GM10248 (cell line): ENCODE data around the gene LAMA3.

Experiments used
- CTCF ChIA-PET: fragments of 300-600 bp; sonication (Branson Sonifier 250); formaldehyde crosslinking; extraction: SDS; loops from one replicate; lab custom pipeline; 2021; ENCODE audit warnings: antibody characterized with exemption; lab: Yijun Ruan, JAX
- POLR2A ChIA-PET: fragments of 350-650 bp; sonication (Branson Sonifier 250); formaldehyde crosslinking; extraction: SDS; loops from one replicate; lab custom pipeline; 2020; ENCODE audit warnings: antibody characterized with exemption; lab: Yijun Ruan, JAX
- DNase-seq: peaks from one replicate; pipeline ENCODE4 v3.0.0; 2012; ENCODE audit errors: extremely low spot score
- CTCF ChIP-seq: IDR thresholded peaks from 2 replicates; pipeline ENCODE4 v1.5.1; 2012; ENCODE audit warnings: mild to moderate bottlenecking, low read depth; ENCODE audit errors: extremely low read depth, missing control alignments, control extremely low read depth

The LAMA3 gene

GRCh38 chr18:23752796-23753195 is 63.5 kb downstream of the LAMA3 start:
- no peak for DNase-seq
- CTCF ChIA-PET: interaction anchor here (0.7 to 1.9 kb wide), 3 partner anchors 8 to 10 kb away, joined by 4 to 7 read pairs (median 5); no protein-coding TSS in a partner anchor
- POLR2A ChIA-PET: no interaction called here
- no peak for TF ChIP-seq CTCF

- ChIA-PET POLR2A (no interaction called here), CTCF (no interaction called here)
- TF ChIP-seq CTCF: no peak
Observed at GRCh38 chr18:23756590-23757436, 67.6 kb downstream of the LAMA3 start.

GRCh38 chr18:23757437-23757733 is 68.1 kb downstream of the LAMA3 start:
- ChIA-PET POLR2A (no interaction called here), CTCF (no interaction called here)
- TF ChIP-seq CTCF: no peak
- no peak for DNase-seq

More at GRCh38 chr18:23756590-23757436, 67.6 kb downstream of the LAMA3 start:
- no peak for DNase-seq

- ChIA-PET CTCF (no interaction called here), POLR2A (no interaction called here)
- no peak for TF ChIP-seq CTCF
- no peak for DNase-seq
Observed at GRCh38 chr18:23758281-23758680, 69.0 kb downstream of the LAMA3 start.

- TF ChIP-seq CTCF: no peak
- ChIA-PET POLR2A (no interaction called here), CTCF (interaction anchor here (1.9 kb wide), 1 partner anchor 10 kb away, joined by 7 read pairs; no protein-coding TSS in a partner anchor)
- no peak for DNase-seq
Observed at GRCh38 chr18:23761941-23762340, 72.7 kb downstream of the LAMA3 start.

GRCh38 chr18:23763343-23763742 is 74.1 kb downstream of the LAMA3 start:
- CTCF ChIA-PET: interaction anchor here (0.7 to 1.3 kb wide), 2 partner anchors 11 to 20 kb away, joined by 3 to 4 read pairs; no protein-coding TSS in a partner anchor
- POLR2A ChIA-PET: no interaction called here
- TF ChIP-seq CTCF: no peak
- no peak for DNase-seq
